ENCODE results near the gene CERT1.

DNA sequence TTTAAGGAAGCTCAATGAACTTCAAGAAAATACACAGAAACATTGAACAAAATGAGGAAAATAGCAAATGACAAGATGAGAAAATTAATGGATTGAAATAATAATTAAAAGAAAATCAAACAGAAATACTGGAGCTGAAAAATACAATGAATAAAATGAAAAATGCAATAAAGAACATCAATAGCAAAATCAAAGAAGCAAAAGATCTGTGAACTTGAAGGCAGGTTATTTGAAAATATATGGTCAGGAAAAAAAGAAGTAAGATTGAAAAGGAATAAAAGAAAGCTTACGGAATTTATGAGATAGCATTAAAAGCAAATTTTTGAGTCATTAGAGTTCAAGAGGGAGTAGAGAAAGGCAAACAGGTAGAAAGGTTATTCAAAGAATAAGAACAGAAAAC is 42.4 kb downstream of the CERT1 start:
- TF ChIP-seq, protein P1, sequence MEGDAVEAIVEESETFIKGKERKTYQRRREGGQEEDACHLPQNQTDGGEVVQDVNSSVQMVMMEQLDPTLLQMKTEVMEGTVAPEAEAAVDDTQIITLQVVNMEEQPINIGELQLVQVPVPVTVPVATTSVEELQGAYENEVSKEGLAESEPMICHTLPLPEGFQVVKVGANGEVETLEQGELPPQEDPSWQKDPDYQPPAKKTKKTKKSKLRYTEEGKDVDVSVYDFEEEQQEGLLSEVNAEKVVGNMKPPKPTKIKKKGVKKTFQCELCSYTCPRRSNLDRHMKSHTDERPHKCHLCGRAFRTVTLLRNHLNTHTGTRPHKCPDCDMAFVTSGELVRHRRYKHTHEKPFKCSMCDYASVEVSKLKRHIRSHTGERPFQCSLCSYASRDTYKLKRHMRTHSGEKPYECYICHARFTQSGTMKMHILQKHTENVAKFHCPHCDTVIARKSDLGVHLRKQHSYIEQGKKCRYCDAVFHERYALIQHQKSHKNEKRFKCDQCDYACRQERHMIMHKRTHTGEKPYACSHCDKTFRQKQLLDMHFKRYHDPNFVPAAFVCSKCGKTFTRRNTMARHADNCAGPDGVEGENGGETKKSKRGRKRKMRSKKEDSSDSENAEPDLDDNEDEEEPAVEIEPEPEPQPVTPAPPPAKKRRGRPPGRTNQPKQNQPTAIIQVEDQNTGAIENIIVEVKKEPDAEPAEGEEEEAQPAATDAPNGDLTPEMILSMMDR (IDR thresholded peaks at IDR 0.05) = no peak
- no peak for TF ChIP-seq POLR2A (IDR thresholded peaks at IDR 0.05)
